Posterior cingulate gyrus (tissue), 11 donors: ENCODE data around the gene EEA1.
A peak's percentile ranks its signal among the peaks of the same experiment; 100 is the strongest.

Experiments used
- DNase-seq, 10 donors: peaks; one replicate each; pipeline versions ENCODE4 v3.0.0 to v3.0.0-alpha.2; 2020 to 2021; ENCODE audit warnings: mixed read lengths in 3 of 10
- intact Hi-C: fragments of 100-400 bp; cut with DNase I; formaldehyde crosslinking; loops from one replicate; pipeline ENCODE4 v1.15.1; 2023

Gene EEA1

DNA sequence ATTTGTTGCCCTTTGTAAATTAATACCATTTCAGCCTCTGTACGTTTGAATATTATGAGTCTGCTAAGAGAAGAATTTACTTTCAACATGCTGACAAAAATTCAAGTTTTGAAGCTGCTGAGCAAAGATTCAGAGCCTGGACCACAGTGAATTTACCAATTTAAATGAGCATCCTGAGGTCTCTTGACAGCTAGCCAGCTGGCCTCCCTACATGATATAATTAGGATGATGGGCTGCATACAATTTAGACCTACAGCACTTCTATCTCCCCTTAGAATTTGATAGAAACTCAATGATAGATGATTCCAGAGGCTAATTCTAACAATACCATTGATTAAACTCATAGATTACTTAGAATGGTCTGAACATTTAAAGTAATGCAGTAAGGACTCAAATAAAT, 10.0 kb upstream of the EEA1 start:
- intact Hi-C loops = no loop called here

DNA sequence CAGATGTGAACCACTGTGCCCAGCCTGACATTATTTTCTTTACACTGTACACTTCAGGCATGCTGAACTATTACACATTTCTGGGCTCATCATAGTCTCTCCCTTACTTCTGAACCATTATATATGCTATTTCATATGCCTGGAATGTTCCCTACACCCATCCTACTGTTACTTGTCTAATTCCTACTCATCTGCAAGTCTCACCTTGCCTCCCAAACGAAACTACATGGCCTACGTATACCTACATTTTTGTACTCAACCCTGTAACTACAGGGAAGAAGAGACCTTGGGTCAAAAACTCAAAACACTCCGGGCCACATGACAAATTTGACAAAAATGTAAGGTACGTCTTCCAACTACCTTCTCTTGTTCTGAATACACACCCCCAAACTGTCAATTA, 9.5 kb upstream of the EEA1 start:
- intact Hi-C loops = no loop called here
- DNase-seq = no peak

More for the DNA sequence above, 10.0 kb upstream of the EEA1 start:
- no peak for DNase-seq

DNA sequence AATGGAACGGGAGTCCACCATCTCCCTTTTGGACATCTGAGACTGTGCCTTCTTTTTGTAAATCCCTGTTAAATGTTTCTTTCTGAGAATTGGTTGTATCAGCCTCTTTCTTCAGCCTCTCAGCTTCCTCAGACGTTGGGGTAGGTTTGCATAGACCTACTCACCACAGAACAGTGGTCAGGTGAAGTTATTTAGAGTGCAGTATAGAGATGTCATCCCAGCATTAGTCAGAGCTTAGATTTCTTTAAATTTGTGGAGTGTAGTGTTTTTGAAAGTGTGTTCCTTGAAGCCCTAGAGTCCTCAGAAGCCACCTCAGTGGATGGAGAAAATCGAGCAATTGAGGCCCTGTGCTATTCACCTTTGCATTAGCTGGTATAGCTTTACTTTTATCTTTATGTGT, 8.9 kb upstream of the EEA1 start:
- intact Hi-C loops = no loop called here
- DNase-seq = no peak

DNA sequence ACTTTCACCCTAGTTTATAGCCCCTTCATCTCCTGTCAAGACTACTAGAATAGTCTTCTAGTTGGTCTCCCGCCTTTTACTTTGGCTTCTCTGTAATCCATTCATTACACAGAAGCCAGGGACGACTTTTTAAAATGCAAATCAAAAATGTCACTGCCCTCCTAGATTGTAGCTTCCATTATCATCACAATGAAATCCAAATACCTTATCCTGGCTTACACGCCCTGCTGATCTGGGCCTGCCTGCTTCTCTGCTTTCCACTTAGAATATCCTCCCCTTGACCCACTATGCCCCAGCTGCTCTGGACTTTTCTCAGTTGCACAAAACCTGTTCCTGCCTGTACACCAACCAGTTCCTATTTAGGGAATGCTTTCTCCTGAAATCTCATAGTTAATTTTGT, 4.5 kb upstream of the EEA1 start:
- intact Hi-C loops = no loop called here
- no peak for DNase-seq

DNA sequence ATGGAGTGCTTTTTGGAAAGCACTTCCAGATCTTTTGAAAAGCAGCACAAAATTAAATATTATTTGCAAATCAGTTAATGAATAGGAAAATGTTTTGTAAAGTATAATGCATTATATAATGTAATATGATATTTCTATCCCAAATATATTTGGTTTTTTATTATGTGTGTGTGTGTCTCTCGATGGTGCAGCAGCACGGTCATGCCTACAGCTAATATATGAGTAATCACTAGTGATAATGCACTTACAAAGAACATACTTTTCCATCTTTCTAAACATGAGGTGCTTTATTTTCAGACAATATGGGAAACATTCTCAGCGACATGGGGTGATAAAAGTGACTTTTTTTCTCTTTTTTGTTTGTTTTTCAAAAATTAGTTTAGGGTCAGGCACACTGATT, 1.3 kb upstream of the EEA1 start:
- no peak for DNase-seq
- intact Hi-C loops = no loop called here

DNA sequence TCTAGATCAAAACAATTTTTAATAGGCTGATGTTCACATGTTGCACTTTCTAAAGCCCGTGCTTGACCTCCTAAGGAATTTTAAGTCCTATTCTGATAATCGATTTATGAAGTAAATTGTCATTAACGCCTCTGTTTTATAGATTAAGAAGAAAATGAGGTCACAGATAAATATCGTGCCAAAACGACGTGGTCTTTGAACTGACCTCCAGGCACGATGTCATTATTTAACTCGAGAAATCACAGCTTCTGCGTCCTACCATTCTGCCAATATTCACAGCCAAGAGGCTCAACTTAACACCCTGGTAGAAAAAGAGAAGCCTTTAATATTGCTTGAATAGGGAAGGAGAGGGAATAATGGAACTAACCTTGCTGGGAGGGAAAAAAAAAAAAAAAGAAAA, 888 bp upstream of the EEA1 start:
- intact Hi-C loops = loop anchor here (5.0 kb wide), 2 partner anchors 143 to 452 kb away; no protein-coding TSS in a partner anchor
- DNase-seq = no peak

DNA sequence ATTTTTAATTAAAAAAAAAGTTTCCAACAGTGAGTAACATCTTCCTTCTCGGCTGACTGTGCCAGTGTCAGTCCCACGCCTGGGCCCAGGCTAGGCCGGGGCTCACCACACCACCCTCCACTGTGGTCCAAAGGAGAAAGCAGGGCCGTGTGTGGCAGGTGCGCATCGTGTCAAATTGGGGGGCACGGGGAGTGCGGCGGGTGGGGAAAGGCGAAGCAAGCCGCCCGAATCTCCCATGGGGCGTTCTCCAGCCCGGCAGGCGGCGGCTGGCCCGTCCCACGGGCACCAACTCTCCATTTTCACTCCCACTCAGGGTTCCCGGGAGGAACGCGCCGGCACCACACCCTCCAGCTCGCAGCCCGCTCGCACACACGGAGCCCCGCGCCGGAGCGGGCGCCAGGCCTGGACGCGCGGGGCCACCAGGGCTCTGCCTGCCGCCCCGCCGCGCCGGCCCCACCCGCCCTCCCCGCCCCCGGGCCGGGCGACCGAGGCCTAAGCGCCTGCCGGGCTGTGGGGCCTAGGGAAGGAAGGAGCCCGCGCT, 604 bp downstream of the EEA1 start:
- intact Hi-C loops = loop anchor here (5.0 kb wide), 2 partner anchors 141 to 454 kb away; no protein-coding TSS in a partner anchor
- peak in 9 of 10 donors; percentile 10 to 87 (median 20) for DNase-seq

DNA sequence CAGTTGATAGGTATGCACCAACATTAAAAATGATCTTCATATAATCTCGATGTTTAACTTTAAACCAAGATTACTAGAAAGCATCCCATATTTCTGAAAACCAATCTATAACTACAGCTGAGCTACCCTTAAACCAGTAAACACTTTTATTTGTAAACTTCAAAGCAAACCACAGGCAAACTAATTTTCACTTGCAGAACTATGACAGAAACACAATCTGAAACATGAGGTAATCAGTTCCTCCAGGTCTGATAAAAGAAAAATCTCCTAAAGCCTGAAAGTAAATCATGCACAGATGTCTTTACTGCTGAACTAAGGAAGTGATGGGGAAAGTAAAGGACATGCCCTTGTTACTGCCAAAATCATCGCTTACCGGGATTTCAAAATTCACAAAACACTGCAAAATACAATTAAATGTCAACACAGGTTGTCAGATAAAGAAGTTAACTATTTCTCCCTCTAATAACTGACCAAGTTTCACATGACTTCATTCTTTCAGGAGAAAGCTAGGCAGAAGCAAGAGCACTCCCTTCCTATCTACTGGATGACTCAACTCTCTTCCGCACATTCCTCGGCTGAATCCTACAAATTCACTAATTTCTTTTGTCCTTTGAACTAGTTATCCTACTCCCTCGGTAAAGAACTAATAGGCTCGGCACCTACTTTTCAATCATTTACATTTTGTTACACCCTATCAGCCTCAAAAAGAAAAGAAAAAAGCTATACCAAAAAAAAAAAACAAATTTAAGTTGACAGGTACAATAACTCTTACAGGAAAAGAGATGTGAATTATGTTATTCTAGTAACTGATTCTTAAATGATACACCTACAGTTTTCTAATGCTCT, 1.4 kb downstream of the EEA1 start:
- DNase-seq = no peak
- intact Hi-C loops = loop anchor here (5.0 kb wide), 2 partner anchors 140 to 455 kb away; no protein-coding TSS in a partner anchor

DNA sequence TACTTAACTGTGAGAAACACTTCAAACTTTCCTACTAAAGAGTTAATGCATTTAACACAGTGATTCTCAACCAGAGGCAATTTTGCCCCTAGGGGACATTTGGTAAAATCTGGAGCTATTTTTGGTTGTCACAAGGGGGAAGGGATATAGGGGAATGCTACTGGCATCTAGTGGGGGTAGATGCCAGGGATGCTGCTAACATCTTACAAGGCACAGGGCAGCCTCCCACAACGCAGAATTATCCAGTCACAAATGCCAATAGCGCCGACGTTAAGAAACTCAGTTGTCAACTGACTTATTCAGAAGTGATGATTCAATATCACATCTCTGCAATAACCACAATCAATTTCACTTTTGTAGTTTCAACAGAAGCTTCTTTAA, 2.0 kb downstream of the EEA1 start:
- intact Hi-C loops = loop anchor here (5.0 kb wide), 2 partner anchors 140 to 455 kb away; no protein-coding TSS in a partner anchor

DNA sequence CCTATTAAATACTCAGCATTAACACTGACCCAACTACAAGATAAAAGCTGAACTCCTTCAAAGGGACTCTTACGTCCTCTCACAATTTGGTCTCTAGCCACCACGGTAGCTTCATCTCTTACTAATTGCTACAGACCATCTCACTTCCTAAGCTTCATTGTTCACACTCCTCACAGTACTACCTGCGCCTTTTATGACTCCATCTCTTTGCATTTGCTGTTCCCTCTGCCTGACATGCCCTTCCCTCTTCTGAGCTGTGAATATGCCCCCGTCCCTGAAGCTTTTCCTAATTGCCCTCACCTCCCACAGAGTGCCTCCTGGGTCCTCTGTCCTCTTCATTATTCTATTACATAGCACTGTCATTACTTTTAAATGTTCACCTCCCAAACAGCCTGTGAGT, 2.5 kb downstream of the EEA1 start:
- DNase-seq = no peak

More for the DNA sequence above, 2.0 kb downstream of the EEA1 start:
- DNase-seq = peak in 1 of 10 donors; percentile 17

DNA sequence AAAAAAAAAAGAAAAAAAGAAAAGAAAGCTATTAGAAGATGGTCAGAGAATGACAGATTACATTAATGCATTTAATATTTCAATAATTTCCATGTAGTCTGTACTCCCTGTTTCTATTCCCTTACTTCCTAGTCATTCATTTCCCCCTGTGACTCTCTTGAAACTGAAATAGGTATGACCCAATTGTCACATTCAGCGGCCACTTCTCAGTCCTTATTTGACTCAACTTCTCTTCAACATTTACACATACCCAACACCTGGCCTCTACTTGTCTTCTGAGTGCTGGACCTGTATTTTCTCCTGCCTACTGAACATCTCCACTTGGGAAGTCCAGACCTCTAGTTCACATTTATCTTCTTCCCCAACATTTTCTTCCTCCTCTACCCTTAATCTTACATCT, 7.2 kb downstream of the EEA1 start:
- DNase-seq = no peak
- intact Hi-C loops = no loop called here

More for the DNA sequence above, 2.5 kb downstream of the EEA1 start:
- intact Hi-C loops = loop anchor here (5.0 kb wide), 2 partner anchors 139 to 456 kb away; no protein-coding TSS in a partner anchor

DNA sequence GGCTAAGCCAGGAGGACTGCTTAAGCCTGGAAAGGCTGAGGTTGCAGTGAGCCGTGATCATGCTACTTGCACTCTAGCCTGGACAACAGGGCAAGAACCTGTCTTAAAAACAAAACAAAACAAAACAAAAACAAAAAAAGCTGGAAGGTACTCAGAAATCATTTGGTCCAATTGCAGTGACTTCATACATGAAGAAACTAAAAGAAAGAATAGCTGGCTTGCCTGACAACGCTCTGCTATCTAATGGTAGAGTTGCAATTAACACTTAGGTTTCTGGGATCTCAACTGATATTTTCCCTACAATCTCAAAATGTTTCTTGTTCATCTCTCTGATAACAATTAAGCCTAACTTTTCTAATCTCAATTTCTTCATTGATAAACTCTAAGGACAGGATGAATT, 13.7 kb downstream of the EEA1 start:
- no peak for DNase-seq
- intact Hi-C loops = no loop called here

DNA sequence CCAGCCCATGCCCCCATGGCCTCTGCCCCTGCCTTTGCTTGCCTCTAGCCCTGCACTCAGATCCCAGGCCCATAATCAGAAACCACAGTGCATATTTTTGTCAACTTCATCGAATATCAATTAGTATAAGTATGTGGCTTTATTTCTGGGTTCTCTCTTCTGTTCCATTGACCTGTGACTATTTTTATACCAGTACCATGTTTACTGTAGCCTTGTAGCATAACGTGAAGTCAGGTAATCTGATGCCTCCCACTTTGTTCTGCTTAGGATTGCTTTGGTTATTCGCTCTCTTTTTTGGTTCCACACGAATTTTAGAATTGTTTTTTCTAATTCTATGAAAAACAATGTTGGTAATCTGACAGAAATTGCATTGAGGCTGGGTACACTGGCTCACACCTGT, 14.9 kb downstream of the EEA1 start:
- no peak for DNase-seq
- intact Hi-C loops = no loop called here

DNA sequence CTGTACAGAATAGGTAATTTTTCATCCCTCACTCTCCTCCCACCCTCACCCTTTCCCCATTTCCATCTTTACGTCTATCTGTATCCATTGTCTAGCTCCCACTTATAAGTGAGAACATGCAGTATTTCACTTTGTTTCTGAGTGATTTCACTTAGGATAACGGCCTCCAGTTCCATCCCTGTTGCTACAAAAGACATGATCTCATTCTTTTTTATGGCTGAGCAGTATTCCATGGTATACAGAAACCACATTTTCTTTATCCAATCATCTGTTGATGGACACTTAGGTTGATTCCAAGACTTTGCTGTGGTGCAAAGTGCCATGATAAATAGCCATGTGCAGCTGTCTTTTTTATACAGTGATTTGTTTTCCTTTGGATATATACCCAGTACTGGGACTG, 16.4 kb downstream of the EEA1 start:
- no peak for DNase-seq
- intact Hi-C loops = no loop called here

DNA sequence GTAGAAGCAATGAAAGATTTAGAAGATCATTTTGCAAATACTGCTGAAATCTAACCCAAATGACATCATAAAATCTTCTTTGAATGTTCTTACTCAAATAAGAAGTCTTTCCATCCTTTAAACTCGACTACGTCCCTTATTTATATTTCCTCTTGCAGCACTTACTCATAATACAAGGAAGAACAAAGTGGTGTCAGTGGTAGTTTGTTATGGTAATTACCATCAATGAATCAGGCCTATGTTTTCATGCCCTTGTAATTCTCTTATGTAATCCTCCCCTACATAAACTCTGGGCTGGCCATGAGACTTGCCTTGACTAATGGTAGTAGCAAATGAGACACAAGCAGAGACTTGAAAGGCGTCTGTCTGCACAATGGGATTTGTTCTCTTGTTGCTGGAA, 17.0 kb downstream of the EEA1 start:
- DNase-seq = no peak
- intact Hi-C loops = no loop called here

DNA sequence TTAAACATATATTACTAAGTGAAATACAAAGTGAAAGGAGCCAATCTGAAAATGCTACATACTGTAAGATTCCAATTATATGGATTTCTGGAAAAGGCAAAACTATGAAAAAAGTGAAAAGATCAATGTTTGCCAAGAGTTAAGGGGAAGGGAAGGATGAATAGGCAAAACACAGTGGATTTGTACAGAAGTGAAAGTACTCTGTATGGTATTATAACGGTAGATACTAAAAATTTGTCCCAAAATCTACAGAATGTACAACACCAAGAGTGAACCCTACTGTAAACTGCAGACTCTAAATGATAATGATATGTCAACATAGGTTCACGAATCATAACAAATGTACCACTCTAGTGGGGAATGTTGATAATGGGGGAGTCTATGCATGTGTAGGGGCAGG, 17.8 kb downstream of the EEA1 start:
- intact Hi-C loops = no loop called here
- DNase-seq = no peak

DNA sequence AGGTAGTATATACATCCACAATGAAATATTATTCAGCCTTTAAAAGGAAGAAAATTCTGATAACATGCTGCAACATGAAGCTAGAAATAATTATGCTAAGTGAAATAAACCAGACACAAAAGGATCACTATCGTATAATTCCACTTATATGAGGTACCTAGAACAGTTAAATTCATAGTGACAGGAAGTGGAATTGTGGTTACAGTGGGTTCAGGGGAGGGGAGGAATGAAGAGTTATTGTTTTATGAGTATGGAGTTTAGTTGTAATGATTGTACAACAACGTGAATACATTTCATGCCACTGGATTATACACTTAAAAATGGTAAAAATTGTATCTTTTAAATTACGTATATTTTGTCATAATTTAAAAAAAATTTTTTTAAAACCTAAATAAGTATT, 21.0 kb downstream of the EEA1 start:
- intact Hi-C loops = no loop called here
- DNase-seq = no peak

DNA sequence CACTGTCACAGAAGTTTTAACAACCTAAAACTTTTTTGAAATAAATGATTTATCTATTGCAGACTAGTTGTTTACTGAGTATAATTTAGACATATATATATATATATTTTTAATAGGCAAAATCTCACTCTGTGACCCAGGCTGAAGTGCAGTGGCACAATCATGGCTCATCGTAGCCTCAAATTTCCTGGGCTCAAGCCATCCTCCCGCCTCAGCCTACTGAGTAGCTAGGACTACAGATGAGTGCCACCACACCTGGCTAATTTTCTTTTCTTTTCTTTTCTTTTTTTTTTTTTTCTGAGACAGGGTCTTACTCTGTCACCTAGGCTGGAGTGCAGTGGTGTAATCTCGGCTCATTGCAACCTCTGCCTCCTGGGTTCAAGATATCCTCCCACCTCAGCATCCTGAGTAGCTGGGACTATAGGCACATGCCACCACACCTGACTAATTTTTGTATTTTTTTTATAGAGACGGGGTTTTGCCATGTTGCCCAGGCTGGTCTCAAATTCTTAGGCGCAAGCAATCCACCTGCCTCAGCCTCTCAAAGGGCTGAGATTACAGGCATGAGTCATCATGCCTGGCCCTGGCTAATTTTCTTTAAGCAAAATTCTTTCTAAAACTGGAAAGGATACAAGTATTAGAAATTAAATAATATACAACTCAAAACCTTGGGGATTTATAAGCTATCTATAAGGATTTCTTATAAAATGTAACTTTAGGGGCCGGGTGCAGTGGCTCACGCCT, 23.1 kb downstream of the EEA1 start:
- DNase-seq = no peak
- intact Hi-C loops = no loop called here

DNA sequence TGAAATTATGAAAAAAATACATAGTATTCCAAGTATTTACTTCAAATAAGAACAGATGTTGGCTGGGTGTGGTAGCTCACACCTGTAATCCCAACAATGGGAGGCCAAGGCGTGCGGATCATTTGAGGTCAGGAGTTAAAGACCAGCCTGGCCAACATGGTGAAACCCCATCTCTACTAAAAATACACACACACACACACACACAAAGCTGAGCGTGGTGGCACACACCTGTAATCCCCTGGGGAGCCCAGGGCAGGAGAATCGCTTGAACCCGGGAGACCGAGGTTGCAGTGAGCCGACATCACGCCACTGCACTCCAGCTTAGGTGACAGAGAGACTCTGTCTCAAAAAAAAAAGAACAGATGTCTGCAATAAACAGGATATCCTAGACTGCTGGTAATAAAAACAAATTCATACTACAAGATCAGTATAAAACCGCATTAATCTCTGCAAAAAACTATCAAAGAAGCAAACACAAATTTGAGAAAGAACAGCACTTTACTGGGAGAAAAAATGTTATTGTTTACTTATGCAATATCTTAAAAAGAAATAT, 23.8 kb downstream of the EEA1 start:
- intact Hi-C loops = no loop called here
- DNase-seq = no peak

DNA sequence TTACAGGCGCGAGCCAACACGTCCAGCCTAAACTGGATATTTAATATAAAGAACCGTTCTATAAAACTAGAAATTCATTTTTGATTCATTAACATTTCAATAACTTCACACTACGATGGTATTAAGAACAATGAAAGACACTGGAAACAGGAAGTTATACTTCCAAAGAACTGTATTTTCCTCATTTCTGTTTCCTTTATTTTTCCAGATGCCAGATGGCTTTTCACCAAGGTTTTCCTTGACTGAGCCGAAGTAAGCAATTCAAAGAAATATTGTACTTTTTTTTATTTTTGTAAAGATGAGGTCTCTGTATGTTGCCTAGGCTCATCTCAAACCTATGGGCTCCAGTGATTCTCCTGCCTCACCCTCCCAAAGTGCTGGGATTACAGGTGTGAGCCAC, 28.2 kb downstream of the EEA1 start:
- no peak for DNase-seq
- intact Hi-C loops = no loop called here

DNA sequence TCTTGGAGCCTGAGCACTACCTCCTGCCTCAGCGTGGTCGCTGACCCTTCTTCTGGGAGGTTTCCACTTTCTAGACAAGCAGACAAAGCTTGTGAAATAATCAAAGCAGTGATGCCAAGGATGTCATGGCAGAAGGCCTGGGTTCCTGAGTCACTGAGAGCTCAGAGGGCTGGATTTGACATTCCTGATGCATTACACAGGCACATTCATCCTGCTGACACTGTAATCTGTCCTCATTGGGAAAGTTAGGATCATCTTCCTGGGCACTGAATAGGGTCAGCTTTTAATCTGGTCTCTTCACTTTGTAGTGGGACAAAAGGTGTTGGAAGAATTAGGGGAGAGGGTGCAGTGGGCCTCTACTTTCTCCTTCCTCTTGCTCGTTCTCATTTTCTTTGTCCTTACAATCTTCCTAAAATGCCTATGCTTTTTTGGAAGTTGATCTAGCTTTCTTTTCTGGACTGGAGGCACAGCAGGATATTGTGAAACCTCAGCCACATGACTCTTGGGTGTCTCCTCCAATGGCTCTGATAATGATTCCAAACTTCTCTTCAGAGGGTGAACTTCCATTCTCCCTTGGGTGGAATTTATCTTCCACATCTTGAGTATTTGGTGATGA, 29.6 kb downstream of the EEA1 start:
- intact Hi-C loops = no loop called here
- DNase-seq = peak in 4 of 10 donors; percentile 6 to 21 (median 16)
